A673 (cell line): ENCODE data around the gene WDR31. TPM values are rescaled to one million over a fixed set of nuclear protein-coding genes. Genes with fewer than 3 reads are reported as not detected.

Source experiments
- BruUV-seq: library from RNA; stranded (reverse); fragments of 400-500 nt; replicated peaks from 2 replicates; lab custom pipeline; 2021; lab: Mats Ljungman, UMichigan
- CTCF ChIA-PET: fragments of 300-600 bp; sonication (Branson Sonifier 250); formaldehyde crosslinking; loops from one replicate; lab custom pipeline; 2022; ENCODE audit warnings: antibody characterized with exemption; lab: Charles Lee
- POLR2A ChIA-PET: fragments of 300-600 bp; sonication (Branson Sonifier 250); formaldehyde crosslinking; loops from one replicate; lab custom pipeline; 2022; ENCODE audit warnings: antibody characterized with exemption; ENCODE audit not compliant: low non-redundant PET; lab: Charles Lee
- DNase-seq: peaks from one replicate; pipeline ENCODE4 v3.0.0-alpha.2; 2015; ENCODE audit warnings: low spot score
- H3K27ac ChIP-seq: fragments of 200-600 bp; sonication (generic); 2 replicates; pipeline ENCODE4 v1.5.1; 2016; ENCODE audit warnings: mixed run types, low read depth, mild to moderate bottlenecking, mixed read lengths, antibody characterized with exemption, low read length; ENCODE audit not compliant: poor library complexity, severe bottlenecking
- H3K27me3 ChIP-seq: fragments of 200-600 bp; sonication (generic); replicated peaks from 2 replicates; pipeline ENCODE4 v1.6.1; 2017; ENCODE audit warnings: mixed run types, low read depth, mild to moderate bottlenecking, mixed read lengths, antibody characterized with exemption, low read length; ENCODE audit not compliant: insufficient read depth, poor library complexity
- H3K36me3 ChIP-seq: fragments of 200-600 bp; sonication (generic); 2 replicates; pipeline ENCODE4 v1.6.1; 2016; ENCODE audit warnings: mixed run types, mild to moderate bottlenecking, mixed read lengths, antibody characterized with exemption, low read length; ENCODE audit not compliant: insufficient read depth, poor library complexity, severe bottlenecking
- H3K4me1 ChIP-seq: fragments of 200-600 bp; sonication (generic); 2 replicates; pipeline ENCODE4 v1.6.1; 2017; ENCODE audit warnings: mixed run types, mild to moderate bottlenecking, mixed read lengths, antibody characterized with exemption, low read length; ENCODE audit not compliant: insufficient read depth, poor library complexity, severe bottlenecking
- H3K4me3 ChIP-seq: fragments of 200-600 bp; sonication (generic); 2 replicates; pipeline ENCODE4 v1.5.1; 2016; ENCODE audit warnings: low read depth, mixed run types, mild to moderate bottlenecking, mixed read lengths, low read length; ENCODE audit not compliant: poor library complexity, severe bottlenecking
- H3K9me3 ChIP-seq: fragments of 200-600 bp; sonication (generic); 2 replicates; pipeline ENCODE4 v1.6.1; 2016; ENCODE audit warnings: mixed run types, low read depth, mild to moderate bottlenecking, mixed read lengths, antibody characterized with exemption, low read length; ENCODE audit not compliant: poor library complexity, severe bottlenecking
- EZH2 ChIP-seq: fragments of 200-600 bp; sonication (generic); IDR thresholded peaks from 2 replicates; pipeline ENCODE4 v1.6.1; 2017; ENCODE audit warnings: borderline replicate concordance, low read depth, mild to moderate bottlenecking, mixed read lengths, antibody characterized with exemption, low read length; ENCODE audit not compliant: poor library complexity, severe bottlenecking
- intact Hi-C: fragments of 100-400 bp; cut with micrococcal nuclease; formaldehyde crosslinking; loops from one replicate; pipeline ENCODE4 v1.10.0; 2022; ENCODE audit not compliant: unreplicated experiment
- total RNA-seq: library from RNA; stranded (reverse); gene quantifications from 2 replicates; pipeline ENCODE4 v1.2.3, GENCODE V29; 2021
- TF ChIP-seq, protein P1 (sequence below): fragments of 300-800, 200-600 bp; sonication (generic); conservative IDR thresholded peaks from 2 replicates; pipeline ENCODE4 v1.5.1; 2017; ENCODE audit warnings: low read depth, mild to moderate bottlenecking, antibody characterized with exemption, low read length, moderate library complexity, mixed read lengths

WDR31 gene
- total RNA-seq, 1 experiment from 2014 or later = 1.3 TPM

DNA sequence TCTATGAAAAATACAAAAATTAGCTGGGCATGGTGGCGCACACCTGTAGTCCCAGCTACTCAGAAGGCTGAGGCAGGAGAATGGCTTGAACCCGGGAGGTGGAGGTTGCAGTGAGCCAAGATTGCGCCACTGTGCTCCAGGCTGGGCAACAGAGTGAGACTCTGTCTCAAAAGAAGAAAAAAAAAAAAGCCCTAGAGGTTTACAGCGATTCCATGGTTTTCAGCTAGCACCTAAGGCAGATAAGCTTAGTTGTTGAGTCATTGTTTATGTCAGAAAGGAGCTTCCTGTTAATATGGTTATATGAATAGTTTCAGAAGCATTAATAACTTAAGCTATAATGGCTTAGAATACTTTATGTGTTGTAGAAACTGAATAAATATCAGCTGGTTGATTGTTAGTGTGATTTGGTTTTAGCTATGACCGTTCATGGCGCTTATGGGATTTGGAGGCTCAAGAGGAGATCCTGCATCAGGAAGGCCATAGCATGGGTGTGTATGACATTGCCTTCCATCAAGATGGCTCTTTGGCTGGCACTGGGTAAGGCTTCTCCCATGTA, 49.9 kb downstream of the WDR31 start:
- Histone ChIP-seq H3K36me3 (peaks cover 80% of the 10 kb centered on the region), H3K4me3 (no peak overlapping the region), H3K9me3 (no peaks in the 10 kb centered on the region), H3K27me3 (no peaks in the 10 kb centered on the region), H3K4me1 (no peaks in the 10 kb centered on the region), H3K27ac (no peak overlapping the region)
- intact Hi-C loops = no loop called here
- no TSS peak for BruUV-seq
- POLR2A ChIA-PET = no interaction called here
- no peak for DNase-seq
- CTCF ChIA-PET = no interaction called here
- no peak for TF ChIP-seq EZH2
- TF ChIP-seq, protein P1, sequence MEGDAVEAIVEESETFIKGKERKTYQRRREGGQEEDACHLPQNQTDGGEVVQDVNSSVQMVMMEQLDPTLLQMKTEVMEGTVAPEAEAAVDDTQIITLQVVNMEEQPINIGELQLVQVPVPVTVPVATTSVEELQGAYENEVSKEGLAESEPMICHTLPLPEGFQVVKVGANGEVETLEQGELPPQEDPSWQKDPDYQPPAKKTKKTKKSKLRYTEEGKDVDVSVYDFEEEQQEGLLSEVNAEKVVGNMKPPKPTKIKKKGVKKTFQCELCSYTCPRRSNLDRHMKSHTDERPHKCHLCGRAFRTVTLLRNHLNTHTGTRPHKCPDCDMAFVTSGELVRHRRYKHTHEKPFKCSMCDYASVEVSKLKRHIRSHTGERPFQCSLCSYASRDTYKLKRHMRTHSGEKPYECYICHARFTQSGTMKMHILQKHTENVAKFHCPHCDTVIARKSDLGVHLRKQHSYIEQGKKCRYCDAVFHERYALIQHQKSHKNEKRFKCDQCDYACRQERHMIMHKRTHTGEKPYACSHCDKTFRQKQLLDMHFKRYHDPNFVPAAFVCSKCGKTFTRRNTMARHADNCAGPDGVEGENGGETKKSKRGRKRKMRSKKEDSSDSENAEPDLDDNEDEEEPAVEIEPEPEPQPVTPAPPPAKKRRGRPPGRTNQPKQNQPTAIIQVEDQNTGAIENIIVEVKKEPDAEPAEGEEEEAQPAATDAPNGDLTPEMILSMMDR = no peak

DNA sequence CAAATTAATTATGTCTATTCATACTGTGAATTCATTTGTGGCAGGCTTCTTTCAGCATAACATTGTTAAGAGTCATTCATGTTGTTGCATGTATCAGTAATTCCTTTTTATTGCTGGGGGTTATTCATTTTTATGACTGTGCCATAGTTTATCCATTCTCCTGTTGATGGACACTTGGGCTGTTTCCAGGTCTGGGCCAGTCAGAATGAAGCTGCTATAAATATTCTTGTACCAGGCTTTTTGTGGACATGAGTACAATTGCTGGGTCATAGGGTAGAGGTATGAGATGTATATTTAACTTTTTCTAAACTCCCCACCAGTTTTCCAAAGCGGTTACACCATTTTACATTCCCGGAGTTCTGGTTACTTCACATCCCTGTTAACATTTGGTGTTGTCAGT, 51.0 kb downstream of the WDR31 start:
- Histone ChIP-seq H3K4me3 (no peak overlapping the region), H3K4me1 (no peaks in the 10 kb centered on the region), H3K36me3 (peaks cover 90% of the 10 kb centered on the region), H3K27me3 (no peaks in the 10 kb centered on the region), H3K27ac (no peak overlapping the region), H3K9me3 (no peaks in the 10 kb centered on the region)
- BruUV-seq = no TSS peak
- DNase-seq = no peak
- ChIA-PET CTCF (no interaction called here), POLR2A (no interaction called here)
- intact Hi-C loops = no loop called here
- TF ChIP-seq, protein P1 = no peak
- TF ChIP-seq EZH2 = no peak

DNA sequence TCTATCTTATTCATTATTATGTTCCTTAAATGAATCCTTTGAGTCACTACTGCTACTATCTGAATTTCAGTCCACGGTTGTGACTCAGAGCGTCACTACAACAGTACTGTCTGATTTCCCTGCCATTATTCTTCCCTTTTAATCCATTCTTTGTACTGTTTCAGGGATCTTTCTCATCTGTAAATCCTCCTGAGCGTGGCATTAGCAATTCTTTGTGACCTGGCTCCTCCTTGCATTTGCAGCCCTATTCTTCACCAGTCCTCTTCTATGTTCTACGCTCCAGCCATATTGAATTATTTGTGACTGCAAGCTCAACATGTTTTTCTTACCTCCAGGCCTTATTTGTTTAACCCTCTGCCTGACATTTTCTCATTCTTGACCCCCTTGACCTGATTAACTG, 58.7 kb downstream of the WDR31 start:
- no peak for TF ChIP-seq EZH2
- TF ChIP-seq, protein P1 = no peak
- no TSS peak for BruUV-seq
- peaks cover 90% of the 10 kb centered on the region for H3K36me3 ChIP-seq
- no peak overlapping the region for H3K4me3 ChIP-seq
- no peak for DNase-seq
- ChIA-PET CTCF (no interaction called here), POLR2A (no interaction called here)
- no peaks in the 10 kb centered on the region for H3K27me3 ChIP-seq
- no peaks in the 10 kb centered on the region for H3K9me3 ChIP-seq
- intact Hi-C loops = no loop called here
- peaks cover 8% of the 10 kb centered on the region for H3K4me1 ChIP-seq
- H3K27ac ChIP-seq = no peak overlapping the region
